K562 (cell line): ENCODE data around the gene NMBR. TPM values are rescaled to one million over a fixed set of nuclear protein-coding genes. Genes with fewer than 3 reads are reported as not detected.

Experiments used
- ATAC-seq: fragments of 200-7000 bp; cut with Tn5 transposase; 3 replicates; pipeline ENCODE4 v1.9.1; 2020; ENCODE audit warnings: moderate library complexity
- BruUV-seq: library from RNA; stranded (reverse); fragments of 400-500 nt; replicated peaks from 2 replicates; lab custom pipeline; 2021; lab: Mats Ljungman, UMichigan
- CTCF ChIA-PET: fragments of 300-600 bp; formaldehyde crosslinking; extraction: SDS; loops from one replicate; lab custom pipeline; 2021; ENCODE audit warnings: low intra/inter-chr PET ratio; lab: Yijun Ruan, JAX
- POLR2A ChIA-PET: fragments of 300-600, 350-650 bp; sonication (Branson Sonifier 250); formaldehyde crosslinking; extraction: SDS; loops from one replicate; lab custom pipeline; 2021; ENCODE audit warnings: antibody characterized with exemption, inconsistent platforms; lab: Yijun Ruan, JAX
- DNase-seq, 4 experiments: peaks; one replicate each; pipeline versions ENCODE4 v3.0.0 to v3.0.0-alpha.2; 2011 to 2018; ENCODE audit warnings: low spot score in 3 of 4, mixed read lengths in 3 of 4; ENCODE audit errors: extremely low read depth in 1 of 4
- FAIRE-seq: peaks from 2 replicates; lab custom pipeline; 2011; peaks lifted over from hg19 to GRCh38; lab: Jason Lieb, UNC
- H2AFZ ChIP-seq: 2 replicates; pipeline ENCODE4 v1.6.0; 2011; ENCODE audit warnings: low read depth, low read length, control low read depth, inconsistent platforms
- H3K27ac ChIP-seq: fragments of 200-600 bp; 3 replicates; pipeline ENCODE4 v1.8.0; 2011; ENCODE audit warnings: low read depth, mild to moderate bottlenecking, control low read depth, inconsistent platforms, low read length, moderate library complexity, mixed read lengths; ENCODE audit errors: extremely low read depth
- H3K27me3 ChIP-seq, 2 experiments: fragments of 300-600 bp in 1 of 2; 2 replicates in 1 of 2; 3 replicates in 1 of 2; pipeline versions ENCODE4 v1.6.0 to v1.8.0; 2011; ENCODE audit warnings: inconsistent platforms in 2 of 2, low read length in 2 of 2, mild to moderate bottlenecking in 1 of 2, mixed read lengths in 1 of 2, moderate library complexity in 1 of 2; ENCODE audit not compliant: control insufficient read depth in 2 of 2, insufficient read depth in 2 of 2
- H3K36me3 ChIP-seq: fragments of 300-600 bp; 3 replicates; pipeline ENCODE4 v1.8.0; 2011; ENCODE audit warnings: mild to moderate bottlenecking, low read length, inconsistent platforms; ENCODE audit not compliant: control insufficient read depth, insufficient read depth
- H3K4me1 ChIP-seq, 2 experiments: fragments of 200-600 bp in 1 of 2; replicated peaks in 1 of 2; 2 replicates in 1 of 2; 3 replicates in 1 of 2; pipeline versions ENCODE4 v1.5.1 to v1.8.0; 2011; ENCODE audit warnings: inconsistent platforms in 2 of 2, low read length in 2 of 2, mild to moderate bottlenecking in 1 of 2, mixed read lengths in 1 of 2, moderate library complexity in 1 of 2; ENCODE audit not compliant: control insufficient read depth in 2 of 2, insufficient read depth in 2 of 2
- H3K4me2 ChIP-seq: 2 replicates; pipeline ENCODE4 v1.6.1; 2011; ENCODE audit warnings: low read length, control low read depth, inconsistent platforms, mixed read lengths; ENCODE audit not compliant: insufficient read depth
- H3K4me3 ChIP-seq: fragments of 200-600 bp; sonication (generic), shearing (Covaris generic); 2 replicates; pipeline ENCODE4 v1.5.1; 2016; ENCODE audit warnings: control low read depth, inconsistent platforms
- H3K79me2 ChIP-seq: fragments of 200-600 bp; 3 replicates; pipeline ENCODE4 v1.8.0; 2011; ENCODE audit warnings: low read length, inconsistent platforms; ENCODE audit not compliant: control insufficient read depth, insufficient read depth
- H3K9ac ChIP-seq, 2 experiments: 2 replicates each; pipeline versions ENCODE4 v1.6.0 to v1.6.1; 2011; ENCODE audit warnings: low read depth in 2 of 2, low read length in 2 of 2, control low read depth in 1 of 2, inconsistent platforms in 1 of 2, mild to moderate bottlenecking in 1 of 2, mixed read lengths in 1 of 2; ENCODE audit not compliant: insufficient read depth in 1 of 2
- H3K9me1 ChIP-seq: one replicate; pipeline ENCODE4 v1.6.0; 2011; ENCODE audit warnings: inconsistent platforms, mild to moderate bottlenecking, low read length, moderate library complexity; ENCODE audit not compliant: control insufficient read depth, insufficient read depth
- H3K9me3 ChIP-seq: replicated peaks from 2 replicates; pipeline ENCODE4 v1.5.1; 2011; ENCODE audit warnings: low read depth, low read length, inconsistent platforms; ENCODE audit not compliant: control insufficient read depth, insufficient read depth
- H4K20me1 ChIP-seq: replicated peaks from 2 replicates; pipeline ENCODE4 v1.6.1; 2011; ENCODE audit warnings: low read length, inconsistent platforms, mixed read lengths; ENCODE audit not compliant: control insufficient read depth, insufficient read depth
- BRD9 ChIP-seq: fragments of 450-650 bp; IDR thresholded peaks from 2 replicates; pipeline ENCODE4 v1.6.1; 2018; ENCODE audit warnings: low read depth; ENCODE audit not compliant: partially characterized antibody
- FOS ChIP-seq: IDR thresholded peaks from 3 replicates; pipeline ENCODE4 v1.6.1; 2011; ENCODE audit not compliant: insufficient read length; ENCODE audit errors: extremely low read depth
- HOXB6 ChIP-seq: fragments of 250-450 bp; sonication (Bioruptor Pico); IDR thresholded peaks from 2 replicates; pipeline ENCODE4 v1.5.1; 2022; ENCODE audit warnings: mild to moderate bottlenecking, borderline replicate concordance
- MCM5 ChIP-seq: fragments of 450-650 bp; IDR thresholded peaks from 2 replicates; pipeline ENCODE4 v1.6.1; 2016; ENCODE audit warnings: low read depth
- NFRKB ChIP-seq: fragments of 450-650 bp; IDR thresholded peaks from 2 replicates; pipeline ENCODE4 v1.6.1; 2016; ENCODE audit warnings: low read depth
- NRF1 ChIP-seq, 2 experiments: fragments of 450-650 bp; IDR thresholded peaks in 1 of 2; conservative IDR thresholded peaks in 1 of 2; 2 replicates each; pipeline ENCODE4 v1.6.1; 2014; ENCODE audit warnings: mild to moderate bottlenecking in 2 of 2
- TAL1 ChIP-seq: fragments of 450-650 bp; IDR thresholded peaks from 2 replicates; pipeline ENCODE4 v1.6.1; 2016; ENCODE audit warnings: mild to moderate bottlenecking
- USF1 ChIP-seq: sonication (generic); formaldehyde crosslinking; IDR thresholded peaks from 2 replicates; pipeline ENCODE4 v1.9.0; 2022; ENCODE audit warnings: mild to moderate bottlenecking, missing genetic modification reagents
- ZNF707 ChIP-seq: fragments of 250-450 bp; sonication (Bioruptor Pico); conservative IDR thresholded peaks from 2 replicates; pipeline ENCODE4 v1.8.0; 2022; ENCODE audit warnings: inconsistent platforms, mild to moderate bottlenecking, moderate library complexity
- ZNF830 ChIP-seq: fragments of 250-450 bp; sonication (Bioruptor Pico); IDR thresholded peaks from 2 replicates; pipeline ENCODE4 v1.5.0; 2021; ENCODE audit warnings: mild to moderate bottlenecking
- in situ Hi-C: fragments of 300-500 bp; cut with MboI; formaldehyde crosslinking; loops from 4 replicates; pipeline ENCODE4 v1.15.0; 2018; ENCODE audit warnings: inconsistent platforms, mixed read lengths
- intact Hi-C: fragments of 100-400 bp; cut with micrococcal nuclease; formaldehyde crosslinking; loops from 2 replicates; pipeline ENCODE4 v1.14.2; 2022
- polyA plus RNA-seq, 8 experiments: library from polyadenylated mRNA; depleted of rRNA in 4 of 8; stranded (reverse) in 5 of 8; unstranded in 3 of 8; fragments of >200 nt; fragmentation: Nextera tagmentation in 2 of 8; fragmentation: Illumina TruSeq in 1 of 8; extraction: Ambion mirVana in 2 of 8; extraction: Trizol in 1 of 8; gene quantifications; 2 replicates each; pipeline versions ENCODE4 v1.2.1 to v1.2.3, GENCODE V29; 2011 to 2014; ENCODE audit warnings: inconsistent platforms in 1 of 8, missing spikeins in 1 of 8
- total RNA-seq, 7 experiments: library from RNA; depleted of rRNA in 6 of 7; stranded (reverse); fragments of >200 nt in 6 of 7; fragmentation: Illumina TruSeq in 2 of 7; extraction: Trizol in 2 of 7; gene quantifications; 2 replicates each; pipeline versions ENCODE4 v1.2.1 to v1.2.3, GENCODE V29; 2011 to 2021; ENCODE audit warnings: low replicate concordance in 1 of 7
- TF ChIP-seq, protein P1 (sequence below): fragments of 450-650 bp; IDR thresholded peaks from 2 replicates; pipeline ENCODE4 v1.6.1; 2016; ENCODE audit warnings: low read depth
- TF ChIP-seq, protein P2 (sequence below): fragments of 450-650 bp; formaldehyde crosslinking; IDR thresholded peaks from 2 replicates; pipeline ENCODE4 v1.4.0; 2020; ENCODE audit warnings: mild to moderate bottlenecking, mixed read lengths
- TF ChIP-seq, protein P3 (sequence below): fragments of 450-650 bp; IDR thresholded peaks from one replicate; pipeline ENCODE4 v1.6.1; 2018; ENCODE audit warnings: mild to moderate bottlenecking, moderate library complexity; ENCODE audit not compliant: partially characterized antibody

Gene NMBR
- total and polyA plus RNA-seq, 9 of the 15 experiments (the other 6 are each of a cell fraction or from before 2014, with no cell fraction given) = not detected

DNA sequence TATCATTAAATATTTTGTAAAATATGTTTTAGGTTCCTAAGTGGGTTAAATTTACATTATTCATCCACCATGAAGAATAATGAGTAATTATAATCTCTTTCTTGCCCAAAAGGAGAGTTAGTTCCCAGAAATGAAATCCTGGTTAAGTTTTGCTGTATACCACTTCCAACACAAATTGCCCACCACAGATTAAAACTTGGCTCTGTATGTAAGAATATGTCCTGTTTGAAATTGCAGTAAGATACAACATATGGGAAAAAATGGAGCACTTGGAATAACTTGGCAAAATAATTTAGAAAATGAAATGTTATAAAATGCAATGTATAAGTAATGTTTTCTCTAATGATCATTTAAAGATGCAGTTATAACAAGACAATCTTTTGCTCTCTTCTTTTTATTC, 78.5 kb downstream of the NMBR start:
- Histone ChIP-seq H3K4me2 (no peak overlapping the region), H3K4me3 (no peak overlapping the region), H3K9me3 (no peaks in the 10 kb centered on the region), H4K20me1 (no peaks in the 10 kb centered on the region), H3K4me1 (no peaks in the 10 kb centered on the region), H3K27me3 (no peaks in the 10 kb centered on the region), H3K79me2 (no peaks in the 10 kb centered on the region), H3K9me1 (no peaks in the 10 kb centered on the region), H3K27ac (no peak overlapping the region), H3K9ac (no peak overlapping the region), H2AFZ (no peak overlapping the region), H3K36me3 (no peaks in the 10 kb centered on the region)
- in situ Hi-C loops (no loop called here), intact Hi-C loops (no loop called here)
- DNase-seq (no peak), FAIRE-seq (no peak), ATAC-seq (no peak)
- CTCF ChIA-PET = no interaction called here
- POLR2A ChIA-PET = no interaction called here
- no TSS peak for BruUV-seq
- TF ChIP-seq, protein P1, sequence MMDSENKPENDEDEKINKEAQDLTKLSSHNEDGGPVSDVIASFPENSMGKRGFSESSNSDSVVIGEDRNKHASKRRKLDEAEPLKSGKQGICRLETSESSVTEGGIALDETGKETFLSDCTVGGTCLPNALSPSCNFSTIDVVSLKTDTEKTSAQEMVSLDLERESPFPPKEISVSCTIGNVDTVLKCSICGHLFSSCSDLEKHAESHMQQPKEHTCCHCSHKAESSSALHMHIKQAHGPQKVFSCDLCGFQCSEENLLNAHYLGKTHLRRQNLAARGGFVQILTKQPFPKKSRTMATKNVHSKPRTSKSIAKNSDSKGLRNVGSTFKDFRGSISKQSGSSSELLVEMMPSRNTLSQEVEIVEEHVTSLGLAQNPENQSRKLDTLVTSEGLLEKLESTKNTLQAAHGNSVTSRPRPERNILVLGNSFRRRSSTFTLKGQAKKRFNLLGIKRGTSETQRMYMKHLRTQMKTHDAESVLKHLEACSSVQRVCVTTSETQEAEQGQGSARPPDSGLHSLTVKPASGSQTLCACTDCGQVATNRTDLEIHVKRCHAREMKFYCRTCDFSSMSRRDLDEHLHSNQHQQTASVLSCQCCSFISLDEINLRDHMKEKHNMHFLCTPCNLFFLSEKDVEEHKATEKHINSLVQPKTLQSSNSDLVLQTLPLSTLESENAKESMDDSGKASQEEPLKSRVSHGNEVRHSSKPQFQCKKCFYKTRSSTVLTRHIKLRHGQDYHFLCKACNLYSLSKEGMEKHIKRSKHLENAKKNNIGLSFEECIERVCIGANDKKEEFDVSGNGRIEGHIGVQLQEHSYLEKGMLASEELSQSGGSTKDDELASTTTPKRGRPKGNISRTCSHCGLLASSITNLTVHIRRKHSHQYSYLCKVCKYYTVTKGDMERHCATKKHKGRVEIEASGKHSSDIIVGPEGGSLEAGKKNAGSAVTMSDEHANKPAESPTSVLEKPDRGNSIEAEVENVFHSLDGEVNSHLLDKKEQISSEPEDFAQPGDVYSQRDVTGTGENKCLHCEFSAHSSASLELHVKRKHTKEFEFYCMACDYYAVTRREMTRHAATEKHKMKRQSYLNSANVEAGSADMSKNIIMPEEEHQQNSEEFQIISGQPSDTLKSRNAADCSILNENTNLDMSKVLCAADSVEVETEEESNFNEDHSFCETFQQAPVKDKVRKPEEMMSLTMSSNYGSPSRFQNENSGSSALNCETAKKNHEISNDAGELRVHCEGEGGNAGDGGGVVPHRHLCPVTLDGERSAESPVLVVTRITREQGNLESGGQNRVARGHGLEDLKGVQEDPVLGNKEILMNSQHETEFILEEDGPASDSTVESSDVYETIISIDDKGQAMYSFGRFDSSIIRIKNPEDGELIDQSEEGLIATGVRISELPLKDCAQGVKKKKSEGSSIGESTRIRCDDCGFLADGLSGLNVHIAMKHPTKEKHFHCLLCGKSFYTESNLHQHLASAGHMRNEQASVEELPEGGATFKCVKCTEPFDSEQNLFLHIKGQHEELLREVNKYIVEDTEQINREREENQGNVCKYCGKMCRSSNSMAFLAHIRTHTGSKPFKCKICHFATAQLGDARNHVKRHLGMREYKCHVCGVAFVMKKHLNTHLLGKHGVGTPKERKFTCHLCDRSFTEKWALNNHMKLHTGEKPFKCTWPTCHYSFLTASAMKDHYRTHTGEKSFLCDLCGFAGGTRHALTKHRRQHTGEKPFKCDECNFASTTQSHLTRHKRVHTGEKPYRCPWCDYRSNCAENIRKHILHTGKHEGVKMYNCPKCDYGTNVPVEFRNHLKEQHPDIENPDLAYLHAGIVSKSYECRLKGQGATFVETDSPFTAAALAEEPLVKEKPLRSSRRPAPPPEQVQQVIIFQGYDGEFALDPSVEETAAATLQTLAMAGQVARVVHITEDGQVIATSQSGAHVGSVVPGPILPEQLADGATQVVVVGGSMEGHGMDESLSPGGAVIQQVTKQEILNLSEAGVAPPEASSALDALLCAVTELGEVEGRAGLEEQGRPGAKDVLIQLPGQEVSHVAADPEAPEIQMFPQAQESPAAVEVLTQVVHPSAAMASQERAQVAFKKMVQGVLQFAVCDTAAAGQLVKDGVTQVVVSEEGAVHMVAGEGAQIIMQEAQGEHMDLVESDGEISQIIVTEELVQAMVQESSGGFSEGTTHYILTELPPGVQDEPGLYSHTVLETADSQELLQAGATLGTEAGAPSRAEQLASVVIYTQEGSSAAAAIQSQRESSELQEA = no peak
- TF ChIP-seq HOXB6 (CRISPR knock-in tag) (no peak), MCM5 (no peak), FOS (no peak), NFRKB (no peak), BRD9 (no peak), USF1 (CRISPR knock-in tag) (no peak), TAL1 (no peak), NRF1 (conservative IDR thresholded peaks at IDR 0.05 in 1 of 2, IDR thresholded peaks at IDR 0.05 in 1 of 2) (no peak), ZNF707 (CRISPR knock-in tag) (no peak), ZNF830 (CRISPR knock-in tag) (no peak)
- TF ChIP-seq, protein P2, sequence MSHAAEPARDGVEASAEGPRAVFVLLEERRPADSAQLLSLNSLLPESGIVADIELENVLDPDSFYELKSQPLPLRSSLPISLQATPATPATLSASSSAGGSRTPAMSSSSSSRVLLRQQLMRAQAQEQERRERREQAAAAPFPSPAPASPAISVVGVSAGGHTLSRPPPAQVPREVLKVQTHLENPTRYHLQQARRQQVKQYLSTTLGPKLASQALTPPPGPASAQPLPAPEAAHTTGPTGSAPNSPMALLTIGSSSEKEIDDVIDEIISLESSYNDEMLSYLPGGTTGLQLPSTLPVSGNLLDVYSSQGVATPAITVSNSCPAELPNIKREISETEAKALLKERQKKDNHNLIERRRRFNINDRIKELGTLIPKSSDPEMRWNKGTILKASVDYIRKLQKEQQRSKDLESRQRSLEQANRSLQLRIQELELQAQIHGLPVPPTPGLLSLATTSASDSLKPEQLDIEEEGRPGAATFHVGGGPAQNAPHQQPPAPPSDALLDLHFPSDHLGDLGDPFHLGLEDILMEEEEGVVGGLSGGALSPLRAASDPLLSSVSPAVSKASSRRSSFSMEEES = no peak
- TF ChIP-seq, protein P3, sequence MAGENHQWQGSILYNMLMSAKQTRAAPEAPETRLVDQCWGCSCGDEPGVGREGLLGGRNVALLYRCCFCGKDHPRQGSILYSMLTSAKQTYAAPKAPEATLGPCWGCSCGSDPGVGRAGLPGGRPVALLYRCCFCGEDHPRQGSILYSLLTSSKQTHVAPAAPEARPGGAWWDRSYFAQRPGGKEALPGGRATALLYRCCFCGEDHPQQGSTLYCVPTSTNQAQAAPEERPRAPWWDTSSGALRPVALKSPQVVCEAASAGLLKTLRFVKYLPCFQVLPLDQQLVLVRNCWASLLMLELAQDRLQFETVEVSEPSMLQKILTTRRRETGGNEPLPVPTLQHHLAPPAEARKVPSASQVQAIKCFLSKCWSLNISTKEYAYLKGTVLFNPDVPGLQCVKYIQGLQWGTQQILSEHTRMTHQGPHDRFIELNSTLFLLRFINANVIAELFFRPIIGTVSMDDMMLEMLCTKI = no peak
